ENCODE results near the gene LFNG. TPM values are rescaled to one million over a fixed set of nuclear protein-coding genes. Genes with fewer than 3 reads are reported as not detected.

LFNG gene
- total and polyA plus RNA-seq, 9 of the 15 experiments (the other 6 are each of a cell fraction or from before 2014, with no cell fraction given): 0.03 to 0.89 (median 0.25) TPM; not detected in 1

- TF ChIP-seq MTF1 (CRISPR knock-in tag; IDR thresholded peaks at IDR 0.05; ENCODE audit: borderline replicate concordance) (no peak), ZNF431 (CRISPR knock-in tag; IDR thresholded peaks at IDR 0.05) (no peak), SMARCA4 (IDR thresholded peaks at IDR 0.05) (no peak), PRPF4 (IDR thresholded peaks at IDR 0.05; ENCODE audit: insufficient read depth, low read depth, low read length, poor library complexity, severe bottlenecking) (no peak), PPARD (CRISPR knock-in tag; IDR thresholded peaks at IDR 0.05) (no peak), ZNF785 (CRISPR knock-in tag; IDR thresholded peaks at IDR 0.05) (no peak), NCOR1 (IDR thresholded peaks at IDR 0.05) (no peak), ZBTB26 (CRISPR knock-in tag; IDR thresholded peaks at IDR 0.05) (no peak), BCOR (IDR thresholded peaks at IDR 0.05) (peak; percentile 93), PTBP1 (IDR thresholded peaks at IDR 0.05; ENCODE audit: low read depth, low read length) (peak; percentile 90)
These were observed 49.2 kb upstream of the LFNG start (continued) for GRCh38 chr7:2470204-2471021.

- CTCF ChIA-PET (ENCODE audit: low intra/inter-chr PET ratio): no interaction called here
- H4K20me1 ChIP-seq (replicated peaks; ENCODE audit: control insufficient read depth, insufficient read depth, low read length): peaks cover 6% of the 10 kb centered on the region; the same call in 1 of the 2 replicates
- H3K4me2 ChIP-seq (ENCODE audit: insufficient read depth, low read length): no peak overlapping the region
- TF ChIP-seq RBM34 (IDR thresholded peaks at IDR 0.05; ENCODE audit: borderline replicate concordance, insufficient read depth, low read length) (no peak), TCF7 (IDR thresholded peaks at IDR 0.05; ENCODE audit: borderline replicate concordance) (no peak)
- POLR2A ChIA-PET: interaction anchor here (1.9 kb wide), 1 partner anchor 12 kb away, joined by 6 read pairs; no protein-coding TSS in a partner anchor
- no peak overlapping the region for H2AFZ ChIP-seq (ENCODE audit: low read depth, low read length)
- no peaks in the 10 kb centered on the region for H3K9me1 ChIP-seq (ENCODE audit: control insufficient read depth, insufficient read depth, low read length)
- H3K36me3 ChIP-seq (ENCODE audit: control insufficient read depth, insufficient read depth, low read length): no peaks in the 10 kb centered on the region
- BruUV-seq (replicated peaks): no TSS peak
- peaks cover 0 to 39% of the 10 kb centered on the region in 2 experiments; a peak in 2 of 5 replicates for H3K4me1 ChIP-seq (replicated peaks in 1 of 2; ENCODE audit: control insufficient read depth in 2 of 2, insufficient read depth in 2 of 2, low read length in 2 of 2)
- H3K27me3 ChIP-seq (ENCODE audit: control insufficient read depth in 2 of 2, insufficient read depth in 2 of 2, low read length in 2 of 2): peaks cover 0 to 21% of the 10 kb centered on the region in 2 experiments; a peak in 4 of 5 replicates
- H3K4me3 ChIP-seq: no peak overlapping the region
- H3K9me3 ChIP-seq (replicated peaks; ENCODE audit: control insufficient read depth, insufficient read depth, low read depth, low read length): no peaks in the 10 kb centered on the region
- 8% methylated on average over 5 of the region's 5 CpGs for WGBS (ENCODE audit: insufficient coverage, low coverage, missing lambda C conversion rate)
- no peaks in the 10 kb centered on the region for H3K79me2 ChIP-seq (ENCODE audit: control insufficient read depth, insufficient read depth, low read length)
- FAIRE-seq (no peak), ATAC-seq (no peak), DNase-seq (ENCODE audit: extremely low read depth in 1 of 4, low spot score in 3 of 4) (no peak)
- no peak overlapping the region for H3K9ac ChIP-seq (ENCODE audit: insufficient read depth in 1 of 2, low read depth in 2 of 2, low read length in 2 of 2)
- intact Hi-C loops (cut with micrococcal nuclease) (loop anchor here (10.0 kb wide), 1 partner anchor 194 kb away; no protein-coding TSS in a partner anchor), in situ Hi-C loops (cut with MboI) (no loop called here)
- no peak overlapping the region for H3K27ac ChIP-seq (ENCODE audit: extremely low read depth, low read depth, low read length)
These were observed 48.6 kb upstream of the LFNG start for GRCh38 chr7:2471022-2471329.
